ENCODE results near the gene C1orf87.

DNA sequence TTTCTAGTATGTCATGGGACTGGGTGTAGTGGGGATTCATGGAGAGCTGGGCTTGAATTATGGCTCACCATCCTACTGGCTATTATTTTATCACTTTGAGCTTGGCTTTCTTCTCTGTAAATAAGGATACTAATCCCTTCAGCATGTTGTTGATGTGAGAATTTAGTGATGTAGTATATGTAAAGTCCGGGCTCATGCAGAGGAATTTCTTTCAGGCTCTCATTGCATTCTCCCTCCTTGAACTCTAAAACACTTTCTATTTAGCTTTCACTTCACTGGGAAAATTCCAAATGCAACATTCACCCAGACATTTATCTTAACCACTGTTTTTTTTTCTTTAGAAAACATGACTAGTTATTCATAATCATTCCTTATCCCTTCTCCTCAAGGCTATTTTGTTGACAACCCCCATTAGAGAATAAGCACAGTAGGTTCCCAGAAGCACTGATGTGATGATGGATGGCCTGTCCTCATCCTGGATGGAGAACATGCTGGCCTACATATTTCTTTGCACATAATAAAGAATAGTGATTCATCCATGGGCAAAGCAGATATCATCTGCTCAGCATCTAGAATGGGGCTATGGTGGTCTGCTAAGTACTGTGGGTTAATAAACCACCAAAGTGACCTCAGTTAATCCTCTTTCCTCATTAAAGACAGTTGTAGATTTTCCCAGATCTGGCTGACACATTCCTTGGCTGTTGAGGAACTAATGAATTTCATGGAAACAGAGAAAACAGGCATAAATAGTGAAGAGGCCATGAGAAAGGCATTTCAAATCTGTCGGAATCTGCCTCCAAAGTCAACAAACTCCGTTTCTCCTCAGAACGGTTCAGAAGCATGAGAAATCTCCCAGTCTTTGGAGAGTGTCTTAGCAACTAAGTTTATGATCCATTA, 79.0 kb downstream of the C1orf87 start:
- no peak for TF ChIP-seq CTCF (IDR thresholded peaks at IDR 0.05; ENCODE audit: insufficient read depth, low read length)
- TF ChIP-seq, protein P1, sequence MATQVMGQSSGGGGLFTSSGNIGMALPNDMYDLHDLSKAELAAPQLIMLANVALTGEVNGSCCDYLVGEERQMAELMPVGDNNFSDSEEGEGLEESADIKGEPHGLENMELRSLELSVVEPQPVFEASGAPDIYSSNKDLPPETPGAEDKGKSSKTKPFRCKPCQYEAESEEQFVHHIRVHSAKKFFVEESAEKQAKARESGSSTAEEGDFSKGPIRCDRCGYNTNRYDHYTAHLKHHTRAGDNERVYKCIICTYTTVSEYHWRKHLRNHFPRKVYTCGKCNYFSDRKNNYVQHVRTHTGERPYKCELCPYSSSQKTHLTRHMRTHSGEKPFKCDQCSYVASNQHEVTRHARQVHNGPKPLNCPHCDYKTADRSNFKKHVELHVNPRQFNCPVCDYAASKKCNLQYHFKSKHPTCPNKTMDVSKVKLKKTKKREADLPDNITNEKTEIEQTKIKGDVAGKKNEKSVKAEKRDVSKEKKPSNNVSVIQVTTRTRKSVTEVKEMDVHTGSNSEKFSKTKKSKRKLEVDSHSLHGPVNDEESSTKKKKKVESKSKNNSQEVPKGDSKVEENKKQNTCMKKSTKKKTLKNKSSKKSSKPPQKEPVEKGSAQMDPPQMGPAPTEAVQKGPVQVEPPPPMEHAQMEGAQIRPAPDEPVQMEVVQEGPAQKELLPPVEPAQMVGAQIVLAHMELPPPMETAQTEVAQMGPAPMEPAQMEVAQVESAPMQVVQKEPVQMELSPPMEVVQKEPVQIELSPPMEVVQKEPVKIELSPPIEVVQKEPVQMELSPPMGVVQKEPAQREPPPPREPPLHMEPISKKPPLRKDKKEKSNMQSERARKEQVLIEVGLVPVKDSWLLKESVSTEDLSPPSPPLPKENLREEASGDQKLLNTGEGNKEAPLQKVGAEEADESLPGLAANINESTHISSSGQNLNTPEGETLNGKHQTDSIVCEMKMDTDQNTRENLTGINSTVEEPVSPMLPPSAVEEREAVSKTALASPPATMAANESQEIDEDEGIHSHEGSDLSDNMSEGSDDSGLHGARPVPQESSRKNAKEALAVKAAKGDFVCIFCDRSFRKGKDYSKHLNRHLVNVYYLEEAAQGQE (IDR thresholded peaks at IDR 0.05; ENCODE audit: insufficient replicate concordance, low read depth): no peak

All from HL-60 (cell line).